ENCODE measurements around the gene ARID5A.

The ARID5A gene

DNA sequence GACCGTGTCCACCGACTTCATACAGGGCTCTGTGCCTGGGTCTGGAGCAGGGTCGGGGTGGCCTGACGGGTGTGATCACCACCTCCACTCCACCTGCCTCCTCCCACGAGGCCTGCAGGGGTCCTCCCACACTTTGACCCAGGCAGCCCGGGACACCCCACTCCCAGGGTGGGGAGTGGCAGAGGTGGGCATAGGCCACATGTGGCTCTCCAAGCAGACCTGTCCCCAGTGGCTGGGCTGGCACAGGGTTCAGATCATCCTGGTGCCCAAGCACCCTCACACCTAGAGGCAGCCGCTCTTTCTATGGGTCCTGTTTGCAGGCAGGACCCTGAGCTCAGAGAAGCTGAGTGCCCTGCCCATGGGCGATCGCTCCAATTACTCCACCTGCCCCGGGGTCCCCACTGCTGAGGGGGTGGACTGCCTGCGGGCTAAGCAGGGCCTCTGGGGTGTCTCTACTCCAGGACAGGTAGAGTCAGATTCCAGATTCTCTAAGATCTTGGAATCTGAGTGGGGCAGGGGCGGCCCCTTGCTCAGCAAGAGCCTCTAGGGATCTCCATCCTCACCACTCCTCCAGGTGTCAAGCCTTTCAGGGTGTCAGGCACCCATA, 32.8 kb upstream of the ARID5A start:
- TF ChIP-seq, protein P1, sequence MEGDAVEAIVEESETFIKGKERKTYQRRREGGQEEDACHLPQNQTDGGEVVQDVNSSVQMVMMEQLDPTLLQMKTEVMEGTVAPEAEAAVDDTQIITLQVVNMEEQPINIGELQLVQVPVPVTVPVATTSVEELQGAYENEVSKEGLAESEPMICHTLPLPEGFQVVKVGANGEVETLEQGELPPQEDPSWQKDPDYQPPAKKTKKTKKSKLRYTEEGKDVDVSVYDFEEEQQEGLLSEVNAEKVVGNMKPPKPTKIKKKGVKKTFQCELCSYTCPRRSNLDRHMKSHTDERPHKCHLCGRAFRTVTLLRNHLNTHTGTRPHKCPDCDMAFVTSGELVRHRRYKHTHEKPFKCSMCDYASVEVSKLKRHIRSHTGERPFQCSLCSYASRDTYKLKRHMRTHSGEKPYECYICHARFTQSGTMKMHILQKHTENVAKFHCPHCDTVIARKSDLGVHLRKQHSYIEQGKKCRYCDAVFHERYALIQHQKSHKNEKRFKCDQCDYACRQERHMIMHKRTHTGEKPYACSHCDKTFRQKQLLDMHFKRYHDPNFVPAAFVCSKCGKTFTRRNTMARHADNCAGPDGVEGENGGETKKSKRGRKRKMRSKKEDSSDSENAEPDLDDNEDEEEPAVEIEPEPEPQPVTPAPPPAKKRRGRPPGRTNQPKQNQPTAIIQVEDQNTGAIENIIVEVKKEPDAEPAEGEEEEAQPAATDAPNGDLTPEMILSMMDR (IDR thresholded peaks at IDR 0.05) = no peak

DNA sequence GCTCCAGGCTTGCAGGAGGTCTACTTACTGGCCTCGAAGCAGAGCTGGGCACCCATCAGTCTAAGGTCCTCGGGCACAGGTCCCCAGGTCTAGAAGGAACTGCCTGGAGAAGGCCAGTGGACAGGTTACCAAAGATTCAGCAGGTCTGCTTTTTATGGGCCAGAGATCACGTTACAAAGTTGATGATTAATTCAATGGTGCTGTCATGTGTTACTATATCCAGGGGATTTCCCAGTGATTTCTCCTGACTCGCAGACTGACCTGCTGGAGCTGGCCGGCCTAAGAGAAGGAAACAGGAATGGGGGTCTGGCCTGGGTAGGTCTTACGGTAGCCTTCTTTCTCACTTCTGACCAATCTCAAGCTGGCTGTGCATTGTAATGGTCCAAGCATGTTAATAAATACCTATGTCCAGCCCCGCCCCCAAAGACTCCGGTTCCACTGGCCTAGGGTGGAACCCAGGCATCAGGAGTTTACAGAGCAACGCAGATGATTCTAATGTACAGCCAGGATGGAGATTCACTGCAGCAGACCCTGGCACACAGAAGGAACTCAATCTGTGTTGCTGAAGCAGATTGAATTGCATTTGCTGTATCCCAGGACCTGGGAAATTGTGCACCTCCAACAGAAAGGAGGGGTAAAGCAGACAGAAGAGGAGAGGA, 31.2 kb upstream of the ARID5A start, which contains the start of gene NEURL3:
Gene NEURL3, minus strand, starts transcription at position 127 of the 659 bp plus-strand sequence. Its CDS starts 71 bp downstream, at position 56.
- TF ChIP-seq, protein P1 (IDR thresholded peaks at IDR 0.05) = no peak

DNA sequence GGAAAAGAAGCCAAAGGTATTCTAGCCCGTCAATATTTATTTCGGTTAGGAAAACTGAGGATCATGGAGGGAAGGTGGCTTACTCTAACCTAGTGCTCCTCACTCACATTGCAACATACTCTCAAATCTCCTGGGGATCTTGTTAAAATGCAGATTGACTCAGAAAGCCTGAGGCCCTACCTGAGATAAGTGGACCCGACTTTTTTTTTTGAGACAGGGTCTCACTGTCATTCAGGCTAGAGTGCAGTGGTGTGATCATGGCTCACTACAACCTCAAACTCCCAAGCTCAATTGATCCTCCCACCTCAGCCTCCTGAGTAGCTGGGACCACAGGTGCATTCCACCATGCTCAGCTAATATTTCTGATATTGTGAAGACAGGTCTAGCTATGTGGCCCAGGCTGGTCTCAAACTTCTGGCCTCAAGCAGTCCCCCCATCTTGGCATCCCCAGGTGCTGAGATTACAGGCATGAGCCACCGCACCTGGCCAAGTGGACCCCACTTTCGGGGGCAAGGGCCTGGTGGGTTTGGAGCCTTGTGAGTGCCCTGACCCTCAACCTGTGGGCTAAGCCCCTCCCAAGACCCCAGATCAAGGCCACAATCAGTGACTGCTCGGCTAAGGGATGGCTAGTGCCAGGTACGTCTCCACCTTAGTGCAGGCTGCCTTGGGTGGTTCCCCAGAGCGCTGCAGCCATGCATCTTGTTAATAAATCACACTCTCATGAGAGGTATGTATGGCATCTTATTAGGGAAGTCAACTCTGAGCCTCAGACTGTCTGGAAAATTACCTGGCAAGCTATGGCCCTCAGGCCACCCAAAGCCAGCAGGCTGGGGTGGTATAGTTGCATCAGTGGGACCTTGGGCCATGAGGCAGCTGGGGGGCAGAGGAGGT, 30.3 kb upstream of the ARID5A start:
- TF ChIP-seq, protein P1 (IDR thresholded peaks at IDR 0.05) = no peak

DNA sequence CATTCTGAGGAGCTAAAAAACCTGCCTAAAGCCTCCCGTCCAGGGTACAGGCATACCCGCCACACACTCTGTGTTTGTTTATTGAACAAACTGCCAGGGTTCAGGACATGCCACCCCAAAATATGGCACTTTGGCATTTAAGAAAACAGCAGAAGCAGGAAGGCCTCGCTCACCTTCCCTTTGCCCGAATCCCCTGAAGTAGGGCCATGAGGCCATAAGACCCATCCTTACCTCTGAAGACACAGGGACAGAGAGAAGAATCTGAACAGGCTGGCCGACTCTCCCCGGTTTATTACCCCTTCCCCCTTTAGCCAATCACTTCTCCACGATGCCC, 29.7 kb upstream of the ARID5A start:
- TF ChIP-seq, protein P1 (IDR thresholded peaks at IDR 0.05) = no peak

DNA sequence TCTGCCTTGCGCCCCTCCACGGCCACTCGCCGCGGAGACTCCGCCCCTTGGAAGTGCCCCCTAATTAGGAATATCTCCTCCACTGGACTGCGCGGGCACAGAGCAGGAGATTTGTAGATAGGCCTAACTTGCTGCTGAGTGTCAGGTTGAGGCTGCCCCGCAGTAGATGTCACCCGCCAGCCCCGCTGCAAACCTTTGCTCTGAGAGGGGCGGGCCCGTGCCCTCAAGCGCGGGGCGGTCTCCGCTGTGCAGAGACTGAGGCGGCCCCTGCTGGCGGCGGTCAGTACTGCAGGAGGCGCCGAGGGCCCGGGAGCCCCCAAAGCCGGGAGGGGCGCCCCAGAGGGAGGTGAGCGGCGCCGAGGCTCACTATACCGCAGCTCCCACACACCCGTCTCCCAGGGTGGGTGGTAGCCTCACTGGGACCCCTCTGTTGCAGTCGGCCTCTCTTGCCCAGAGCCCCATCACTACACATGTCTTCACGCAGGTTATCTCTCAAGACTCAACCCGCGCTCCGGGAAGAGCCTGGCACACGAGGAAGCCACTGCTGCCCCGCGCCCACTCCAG, 28.5 kb upstream of the ARID5A start:
- TF ChIP-seq, protein P1 (IDR thresholded peaks at IDR 0.05) = peak; percentile 94

DNA sequence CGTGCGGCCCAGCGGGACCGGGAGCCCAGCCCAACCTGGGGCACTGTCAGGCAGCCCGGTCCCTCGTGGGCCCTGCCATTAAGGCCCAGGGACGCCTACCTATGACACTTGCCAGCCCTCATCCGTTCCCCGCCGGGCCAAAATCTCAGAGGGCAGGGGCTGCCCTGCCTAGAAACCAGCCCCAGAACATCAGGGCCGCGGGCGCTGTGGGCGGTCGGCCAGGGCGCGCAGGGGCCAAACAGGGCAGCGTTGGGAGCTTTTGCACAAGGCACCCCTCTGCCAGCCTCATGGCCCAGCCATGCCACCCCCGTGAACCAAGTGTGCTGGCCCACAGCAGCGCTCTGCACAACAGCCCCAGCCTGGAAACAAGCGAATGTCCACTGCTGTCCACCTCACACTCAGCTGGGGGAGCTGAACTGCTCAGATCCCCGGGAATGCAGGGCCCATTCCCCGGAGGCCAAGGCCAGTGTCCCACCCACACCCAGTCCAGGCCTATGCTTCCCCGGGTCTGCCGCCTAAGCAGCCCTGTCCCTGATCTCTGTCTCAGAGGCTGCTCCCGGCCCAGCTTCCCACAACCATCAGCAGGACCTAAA, 27.9 kb upstream of the ARID5A start:
- TF ChIP-seq, protein P1 (IDR thresholded peaks at IDR 0.05) = no peak
